HEK293T (cell line): ENCODE measurements around the gene GRAMD1B.

ENCODE experiments used
- CTCF ChIA-PET: fragments of 350-600 bp; formaldehyde crosslinking; extraction: SDS; loops from one replicate; lab custom pipeline; 2021; ENCODE audit warnings: antibody characterized with exemption, inconsistent platforms; lab: Yijun Ruan, JAX
- POLR2A ChIA-PET: fragments of 350-600 bp; formaldehyde crosslinking; extraction: SDS; loops from one replicate; lab custom pipeline; 2020; ENCODE audit warnings: antibody characterized with exemption, inconsistent platforms; lab: Yijun Ruan, JAX
- DNase-seq: peaks from one replicate; pipeline ENCODE4 v3.0.0; 2012; ENCODE audit warnings: mixed read lengths; ENCODE audit errors: extremely low spot score
- ARNT ChIP-seq: fragments of 450-650 bp; IDR thresholded peaks from 2 replicates; pipeline ENCODE4 v1.6.1; 2017; ENCODE audit warnings: mild to moderate bottlenecking
- BHLHE40 ChIP-seq: fragments of 450-650 bp; IDR thresholded peaks from 2 replicates; pipeline ENCODE4 v1.6.1; 2016; ENCODE audit warnings: mild to moderate bottlenecking, moderate library complexity, borderline replicate concordance
- CTBP1 ChIP-seq: fragments of 450-650 bp; IDR thresholded peaks from 2 replicates; pipeline ENCODE4 v1.6.1; 2016; ENCODE audit warnings: borderline replicate concordance
- ELF4 ChIP-seq: fragments of 450-650 bp; IDR thresholded peaks from 2 replicates; pipeline ENCODE4 v1.6.1; 2017; ENCODE audit warnings: antibody characterized with exemption
- FOXA1 ChIP-seq: fragments of 450-650 bp; IDR thresholded peaks from 2 replicates; pipeline ENCODE4 v1.6.1; 2016; ENCODE audit warnings: mild to moderate bottlenecking
- FOXK2 ChIP-seq: fragments of 450-650 bp; IDR thresholded peaks from 2 replicates; pipeline ENCODE4 v1.6.1; 2016; ENCODE audit warnings: mild to moderate bottlenecking
- FOXM1 ChIP-seq: fragments of 450-650 bp; IDR thresholded peaks from 2 replicates; pipeline ENCODE4 v1.6.1; 2017; ENCODE audit warnings: mild to moderate bottlenecking, borderline replicate concordance
- HDGF ChIP-seq: fragments of 450-650 bp; IDR thresholded peaks from 2 replicates; pipeline ENCODE4 v1.6.1; 2017; ENCODE audit warnings: antibody characterized with exemption, borderline replicate concordance
- L3MBTL2 ChIP-seq: fragments of 450-650 bp; conservative IDR thresholded peaks from 2 replicates; pipeline ENCODE4 v1.6.1; 2016; ENCODE audit warnings: mild to moderate bottlenecking
- LEF1 ChIP-seq: fragments of 450-650 bp; IDR thresholded peaks from 2 replicates; pipeline ENCODE4 v1.6.1; 2017; ENCODE audit warnings: mild to moderate bottlenecking, borderline replicate concordance
- NFRKB ChIP-seq: fragments of 450-650 bp; IDR thresholded peaks from 2 replicates; pipeline ENCODE4 v1.6.1; 2016; ENCODE audit warnings: mild to moderate bottlenecking, moderate library complexity
- SP1 ChIP-seq: fragments of 450-650 bp; IDR thresholded peaks from 2 replicates; pipeline ENCODE4 v1.6.1; 2017
- SUZ12 ChIP-seq: fragments of 450-650 bp; IDR thresholded peaks from 2 replicates; pipeline ENCODE4 v1.6.1; 2016; ENCODE audit warnings: mild to moderate bottlenecking
- TARDBP ChIP-seq: fragments of 450-650 bp; IDR thresholded peaks from 2 replicates; pipeline ENCODE4 v1.6.1; 2016
- ZNF384 ChIP-seq: fragments of 450-650 bp; IDR thresholded peaks from 2 replicates; pipeline ENCODE4 v1.6.1; 2016
- TF ChIP-seq, protein P1 (sequence below): fragments of 450-650 bp; IDR thresholded peaks from 2 replicates; pipeline ENCODE4 v1.6.1; 2016

The GRAMD1B gene

DNA sequence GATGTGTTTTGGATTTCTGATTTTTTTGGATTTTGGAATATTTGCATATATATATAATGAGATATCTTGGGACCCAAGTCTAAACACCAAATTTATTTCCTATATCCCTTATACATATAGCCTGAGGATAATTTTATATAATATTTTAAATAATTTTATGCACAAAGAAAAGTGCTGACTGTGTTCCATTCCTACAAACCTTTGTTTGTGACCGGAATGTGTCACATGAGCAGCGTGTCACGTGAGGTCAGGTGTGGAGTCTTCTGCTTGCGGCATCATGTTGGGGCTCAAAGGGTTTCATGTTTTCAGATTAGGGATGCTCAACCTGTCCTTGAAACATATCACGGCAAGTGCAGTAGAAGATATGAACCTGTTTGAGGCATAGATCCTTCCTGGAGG is 158.8 kb downstream of the GRAMD1B start:
- TF ChIP-seq NFRKB (no peak), ZNF384 (no peak), FOXM1 (no peak), CTBP1 (no peak), SUZ12 (no peak), ELF4 (no peak), BHLHE40 (no peak)
- TF ChIP-seq, protein P1, sequence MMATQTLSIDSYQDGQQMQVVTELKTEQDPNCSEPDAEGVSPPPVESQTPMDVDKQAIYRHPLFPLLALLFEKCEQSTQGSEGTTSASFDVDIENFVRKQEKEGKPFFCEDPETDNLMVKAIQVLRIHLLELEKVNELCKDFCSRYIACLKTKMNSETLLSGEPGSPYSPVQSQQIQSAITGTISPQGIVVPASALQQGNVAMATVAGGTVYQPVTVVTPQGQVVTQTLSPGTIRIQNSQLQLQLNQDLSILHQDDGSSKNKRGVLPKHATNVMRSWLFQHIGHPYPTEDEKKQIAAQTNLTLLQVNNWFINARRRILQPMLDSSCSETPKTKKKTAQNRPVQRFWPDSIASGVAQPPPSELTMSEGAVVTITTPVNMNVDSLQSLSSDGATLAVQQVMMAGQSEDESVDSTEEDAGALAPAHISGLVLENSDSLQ, result no peak
- ChIA-PET POLR2A (no interaction called here), CTCF (interaction anchor here (0.6 kb wide), 1 partner anchor 560 kb away, joined by 4 read pairs; no protein-coding TSS in a partner anchor)

DNA sequence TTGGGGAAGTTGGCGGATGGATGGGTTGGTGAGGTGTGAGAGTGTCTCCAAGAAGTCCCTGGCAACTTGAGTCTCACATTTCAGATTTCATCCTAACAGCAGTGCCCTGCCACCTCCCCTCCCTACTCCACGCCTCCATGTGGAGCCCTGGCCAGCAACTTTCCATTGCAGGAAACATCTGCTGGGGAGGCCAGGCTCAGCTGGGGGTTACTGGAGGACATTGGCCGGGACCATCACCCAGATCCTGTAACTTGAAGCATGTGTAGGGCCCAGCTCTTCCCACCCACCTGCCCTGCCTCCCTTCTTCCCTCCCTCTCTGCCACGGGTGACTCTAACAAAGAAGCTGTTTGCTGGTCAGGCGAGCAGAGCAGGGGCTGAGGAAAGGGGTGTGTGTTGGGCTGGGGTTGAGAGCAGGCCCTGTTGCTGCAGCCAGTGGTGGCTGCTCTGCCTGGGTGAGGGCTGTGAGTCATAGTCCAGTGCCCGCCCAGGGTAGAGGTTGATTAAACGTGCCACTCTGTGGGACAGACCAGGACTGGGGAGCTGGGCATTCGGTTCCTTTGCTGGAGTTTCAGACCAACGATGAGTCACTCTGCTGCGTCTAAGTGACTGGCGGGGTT is 160.3 kb downstream of the GRAMD1B start:
- CTCF ChIA-PET, result interaction anchor here (1.2 to 1.4 kb wide), 2 partner anchors 10 to 329 kb away, joined by 4 to 5 read pairs; no protein-coding TSS in a partner anchor
- no peak for TF ChIP-seq HDGF
- POLR2A ChIA-PET, result no interaction called here
- no peak for DNase-seq

More for the DNA sequence above, 158.8 kb downstream of the GRAMD1B start:
- no peak for DNase-seq

DNA sequence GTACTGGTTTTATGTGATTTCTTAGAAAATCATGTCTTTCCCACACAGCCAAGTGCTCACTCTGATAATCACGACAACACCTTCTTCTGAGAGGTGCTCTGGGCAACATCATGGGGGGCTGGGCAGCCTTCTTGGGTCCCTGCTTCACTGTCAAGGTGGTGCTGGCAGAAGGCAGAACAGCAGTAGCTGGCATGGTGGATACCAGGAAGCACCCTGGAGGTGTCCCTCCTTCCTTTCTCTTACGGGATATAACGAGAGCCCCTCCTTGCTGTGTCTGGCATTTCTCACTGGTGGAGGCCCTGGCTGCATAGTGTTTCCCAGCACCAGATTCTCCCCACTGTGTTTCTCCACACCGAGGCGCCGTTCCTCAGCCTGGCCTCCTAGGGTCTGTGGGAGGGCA is 163.5 kb downstream of the GRAMD1B start:
- POLR2A ChIA-PET, result no interaction called here
- DNase-seq, result no peak
- TF ChIP-seq NFRKB (no peak), L3MBTL2 (no peak), ELF4 (no peak), SP1 (no peak), TARDBP (no peak), CTBP1 (no peak), FOXA1 (no peak), ZNF384 (no peak), FOXK2 (no peak)
- TF ChIP-seq, protein P1, result no peak
- CTCF ChIA-PET, result no interaction called here

DNA sequence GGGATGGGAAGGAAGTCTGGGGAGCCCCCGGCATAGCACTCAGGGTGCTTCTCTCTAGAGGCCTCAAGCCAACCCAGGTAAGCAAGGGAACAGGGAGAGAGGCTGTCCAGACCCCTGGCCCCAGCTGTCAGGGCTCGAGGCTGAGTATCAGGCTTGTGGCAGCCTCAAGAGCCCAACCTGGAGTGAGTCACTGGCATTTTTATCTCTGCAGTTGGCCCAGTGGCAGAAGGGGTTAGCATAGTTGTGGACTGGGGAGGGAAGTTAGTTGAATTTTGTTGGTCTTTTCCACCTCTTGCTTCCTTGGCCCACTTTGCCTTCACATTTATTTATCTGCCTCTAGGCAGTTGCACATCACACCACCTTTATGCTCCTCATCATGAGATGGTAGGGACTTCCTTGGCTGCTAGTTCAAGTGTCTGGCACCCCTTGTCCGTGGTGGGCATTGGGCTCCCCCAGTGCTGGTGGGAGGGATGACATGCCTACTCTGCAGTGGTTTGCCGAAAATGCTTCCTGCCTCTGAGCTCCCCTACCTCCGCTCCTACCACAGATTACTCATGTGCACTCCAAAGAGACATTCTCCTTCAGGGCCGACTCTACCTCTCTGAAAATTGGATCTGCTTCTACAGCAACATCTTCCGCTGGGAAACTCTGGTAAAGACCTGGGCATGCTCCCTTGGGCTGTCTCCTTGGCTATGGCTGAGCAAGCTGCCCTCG is 164.3 kb downstream of the GRAMD1B start:
- CTCF ChIA-PET, result no interaction called here
- TF ChIP-seq TARDBP (no peak), FOXA1 (no peak), FOXK2 (no peak), L3MBTL2 (no peak), ARNT (no peak), CTBP1 (no peak), SUZ12 (no peak)
- TF ChIP-seq, protein P1, result no peak
- POLR2A ChIA-PET, result no interaction called here
- no peak for DNase-seq

DNA sequence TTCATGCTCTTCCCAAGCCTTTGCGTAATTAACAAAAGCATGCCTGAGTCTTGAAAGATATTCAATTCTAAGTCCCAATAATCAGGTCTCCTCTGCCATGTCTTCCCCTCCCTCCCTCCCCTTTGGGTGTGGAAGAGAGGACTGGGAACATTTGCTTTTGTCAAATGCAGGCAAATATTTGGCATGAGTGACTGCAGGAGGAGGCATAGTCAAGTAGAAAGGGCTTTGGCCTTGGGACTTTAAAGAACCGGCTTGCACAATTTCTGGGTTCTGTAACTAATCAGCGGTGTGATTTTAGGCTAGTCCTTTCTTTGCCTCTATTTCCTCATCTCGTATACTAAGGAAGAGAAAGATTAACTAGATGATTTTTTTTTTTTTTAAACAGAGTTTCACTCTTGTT is 164.9 kb downstream of the GRAMD1B start:
- CTCF ChIA-PET, result no interaction called here
- TF ChIP-seq SUZ12 (no peak), HDGF (no peak), ARNT (no peak), ELF4 (no peak), CTBP1 (no peak), L3MBTL2 (no peak), FOXA1 (no peak), SP1 (no peak), BHLHE40 (no peak), FOXK2 (no peak), TARDBP (no peak), LEF1 (no peak), NFRKB (no peak), FOXM1 (no peak), ZNF384 (no peak)
- TF ChIP-seq, protein P1, result no peak
- no peak for DNase-seq

DNA sequence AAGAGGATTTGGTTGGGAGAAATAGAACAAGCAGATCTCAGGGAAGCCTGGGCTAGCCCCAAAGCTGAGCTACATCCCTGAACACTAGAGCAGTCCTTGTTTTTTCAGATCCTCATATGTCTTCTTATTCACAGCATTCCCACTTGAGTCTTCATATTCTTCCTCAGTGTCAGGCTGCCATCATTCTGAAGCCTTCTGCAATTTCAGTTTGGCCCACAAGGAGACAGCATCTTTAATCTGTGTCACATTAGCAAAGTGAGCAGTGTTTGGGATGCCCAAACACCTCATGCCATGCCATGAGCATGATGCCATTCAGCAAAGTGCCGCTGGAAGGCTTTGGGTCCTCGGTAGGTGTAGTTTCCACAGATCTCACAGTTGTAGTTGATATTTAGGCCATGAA is 167.8 kb downstream of the GRAMD1B start:
- DNase-seq, result no peak
- ChIA-PET POLR2A (no interaction called here), CTCF (no interaction called here)
- TF ChIP-seq ELF4, result no peak
- TF ChIP-seq L3MBTL2, result no peak
- TF ChIP-seq NFRKB, result no peak
- no peak for TF ChIP-seq TARDBP
- TF ChIP-seq ZNF384, result no peak
- TF ChIP-seq CTBP1, result no peak
- TF ChIP-seq FOXM1, result no peak

More for the DNA sequence above, 164.9 kb downstream of the GRAMD1B start:
- POLR2A ChIA-PET, result no interaction called here
